Loucy (cell line): ENCODE data around the gene GSTO1.

ENCODE experiments used
- H2AFZ ChIP-seq: fragments of 200-600 bp; sonication (generic); 2 replicates; pipeline ENCODE4 v1.6.0; 2016; ENCODE audit warnings: antibody characterized with exemption, mild to moderate bottlenecking, low read length, moderate library complexity
- H3F3A ChIP-seq: fragments of 200-600 bp; 2 replicates; pipeline ENCODE4 v1.6.0; 2016; ENCODE audit warnings: antibody characterized with exemption, low read depth, mild to moderate bottlenecking
- H3K27me3 ChIP-seq: fragments of 200-600 bp; sonication (generic); 2 replicates; pipeline ENCODE4 v1.6.1; 2014; ENCODE audit warnings: low read length, mild to moderate bottlenecking; ENCODE audit not compliant: insufficient read depth, poor library complexity, severe bottlenecking
- H3K36me3 ChIP-seq: fragments of 200-600 bp; sonication (generic); 2 replicates; pipeline ENCODE4 v1.6.1; 2016; ENCODE audit warnings: low read length; ENCODE audit not compliant: insufficient read depth
- H3K4me1 ChIP-seq: fragments of 200-600 bp; sonication (generic); 2 replicates; pipeline ENCODE4 v1.5.1; 2014; ENCODE audit warnings: low read length, mild to moderate bottlenecking; ENCODE audit not compliant: insufficient read depth, poor library complexity, severe bottlenecking
- H3K4me2 ChIP-seq: fragments of 200-600 bp; sonication (generic); 2 replicates; pipeline ENCODE4 v1.6.0; 2014; ENCODE audit warnings: antibody characterized with exemption, low read length, low read depth, mild to moderate bottlenecking; ENCODE audit not compliant: poor library complexity, severe bottlenecking
- H3K4me3 ChIP-seq: fragments of 200-600 bp; sonication (generic); 2 replicates; pipeline ENCODE4 v1.5.1; 2014; ENCODE audit warnings: low read length, mild to moderate bottlenecking, mixed read lengths; ENCODE audit not compliant: poor library complexity, severe bottlenecking
- H3K79me2 ChIP-seq: fragments of 200-600 bp; sonication (generic); 2 replicates; pipeline ENCODE4 v1.6.1; 2014; ENCODE audit warnings: low read length; ENCODE audit not compliant: insufficient read depth
- H3K9ac ChIP-seq: fragments of 200-600 bp; sonication (generic); 2 replicates; pipeline ENCODE4 v1.6.0; 2014; ENCODE audit warnings: mild to moderate bottlenecking, low read depth, low read length, moderate library complexity; ENCODE audit not compliant: poor library complexity, severe bottlenecking
- H3K9me2 ChIP-seq: fragments of 200-600 bp; sonication (generic); replicated peaks from 2 replicates; pipeline ENCODE4 v1.6.1; 2016; ENCODE audit warnings: low read depth, low read length, mixed read lengths
- H3K9me3 ChIP-seq: fragments of 200-600 bp; sonication (generic); 2 replicates; pipeline ENCODE4 v1.6.1; 2014; ENCODE audit warnings: mild to moderate bottlenecking, antibody characterized with exemption, low read length, low read depth; ENCODE audit not compliant: insufficient read depth
- H4K20me1 ChIP-seq: fragments of 200-600 bp; sonication (generic); 2 replicates; pipeline ENCODE4 v1.6.0; 2014; ENCODE audit warnings: antibody characterized with exemption, low read length, mild to moderate bottlenecking; ENCODE audit not compliant: insufficient read depth, poor library complexity, severe bottlenecking
- CTCF ChIP-seq: fragments of 200-600 bp; sonication (generic); conservative IDR thresholded peaks from 2 replicates; pipeline ENCODE4 v1.5.1; 2014; ENCODE audit warnings: mild to moderate bottlenecking, antibody characterized with exemption, low read length
- EZH2phosphoT487 ChIP-seq: fragments of 200-600 bp; IDR thresholded peaks from 2 replicates; pipeline ENCODE4 v1.6.1; 2018; ENCODE audit warnings: antibody characterized with exemption, mild to moderate bottlenecking, moderate library complexity, borderline replicate concordance

Gene GSTO1

GRCh38 chr10:104267721-104268404, 13.2 kb downstream of the GSTO1 start:
- TF ChIP-seq EZH2phosphoT487 (no peak), CTCF (no peak)
- Histone ChIP-seq H3K36me3 (peaks cover 29% of the 10 kb centered on the region; the same call in 1 of the 2 replicates), H3K4me1 (peaks cover 26% of the 10 kb centered on the region), H3K4me3 (peak overlapping the region; percentile 77), H3F3A (no peaks in the 10 kb centered on the region), H3K79me2 (peaks cover 38% of the 10 kb centered on the region), H3K9me3 (no peaks in the 10 kb centered on the region), H3K4me2 (peak overlapping the region; percentile 86), H4K20me1 (peaks cover 11% of the 10 kb centered on the region), H2AFZ (no peak overlapping the region), H3K27me3 (no peaks in the 10 kb centered on the region), H3K9me2 (no peaks in the 10 kb centered on the region), H3K9ac (peak overlapping the region; percentile 79)

GRCh38 chr10:104268405-104268712, 13.7 kb downstream of the GSTO1 start:
- Histone ChIP-seq H3K4me3 (peak overlapping the region; percentile 77), H3F3A (no peaks in the 10 kb centered on the region), H3K9ac (peak overlapping the region; percentile 79), H3K27me3 (no peaks in the 10 kb centered on the region), H3K4me2 (peak overlapping the region; percentile 86), H3K79me2 (peaks cover 38% of the 10 kb centered on the region), H3K9me2 (no peaks in the 10 kb centered on the region), H3K36me3 (peaks cover 24% of the 10 kb centered on the region; the same call in 1 of the 2 replicates), H4K20me1 (peaks cover 11% of the 10 kb centered on the region), H2AFZ (peak overlapping the region; percentile 62), H3K9me3 (no peaks in the 10 kb centered on the region), H3K4me1 (peaks cover 26% of the 10 kb centered on the region)
- TF ChIP-seq CTCF = no peak
- TF ChIP-seq EZH2phosphoT487 = no peak

- no peaks in the 10 kb centered on the region for H3F3A ChIP-seq
- H3K36me3 ChIP-seq = peaks cover 24% of the 10 kb centered on the region; the same call in 1 of the 2 replicates
- H3K4me1 ChIP-seq = peaks cover 19% of the 10 kb centered on the region
- no peaks in the 10 kb centered on the region for H3K9me3 ChIP-seq
- H3K9me2 ChIP-seq = no peaks in the 10 kb centered on the region
- peaks cover 33% of the 10 kb centered on the region for H3K79me2 ChIP-seq
- no peaks in the 10 kb centered on the region for H3K27me3 ChIP-seq
- peak within 1 kb of the TSS; percentile 82 for H3K9ac ChIP-seq
- H3K4me3 ChIP-seq = peak within 1 kb of the TSS; percentile 77
- peaks cover 11% of the 10 kb centered on the region for H4K20me1 ChIP-seq
- H2AFZ ChIP-seq = peak within 1 kb of the TSS; percentile 69
- H3K4me2 ChIP-seq = peak within 1 kb of the TSS; percentile 86
- no peak for TF ChIP-seq EZH2phosphoT487
Measured at GRCh38 chr10:104268713-104269645, 14.3 kb downstream of the GSTO1 start, which contains the start of gene GSTO2. Gene GSTO2 (plus strand): TSS chr10:104269184. CDS start chr10:104274916, 5,732 bp downstream.
